Endothelial cell of umbilical vein (primary cell): Measurements from ENCODE around the gene ITGB3BP. TPM values are rescaled to one million over a fixed set of nuclear protein-coding genes. Genes with fewer than 3 reads are reported as not detected.

ENCODE experiments used
- BruUV-seq: library from RNA; stranded (reverse); fragments of 400-500 nt; replicated peaks from 2 replicates; lab custom pipeline; 2021; lab: Mats Ljungman, UMichigan
- CTCF ChIA-PET: fragments of 300-600, 350-600 bp; sonication (Branson Sonifier 250); formaldehyde crosslinking; loops from one replicate; lab custom pipeline; 2021; ENCODE audit warnings: antibody characterized with exemption, inconsistent platforms; lab: Charles Lee
- POLR2A ChIA-PET: fragments of 300-600, 350-600 bp; sonication (Branson Sonifier 250); formaldehyde crosslinking; loops from one replicate; lab custom pipeline; 2021; ENCODE audit warnings: antibody characterized with exemption, inconsistent platforms; lab: Charles Lee
- DNase-seq: peaks from one replicate; pipeline ENCODE4 v3.0.0-alpha.2; 2011; ENCODE audit warnings: low read depth, low spot score
- FAIRE-seq: peaks from 2 replicates; lab custom pipeline; 2011; peaks lifted over from hg19 to GRCh38; lab: Jason Lieb, UNC
- H2AFZ ChIP-seq: 2 replicates; pipeline ENCODE4 v1.6.0; 2012; ENCODE audit warnings: low read depth, low read length, control low read depth, inconsistent platforms
- H3K27ac ChIP-seq: 2 replicates; pipeline ENCODE4 v1.5.1; 2011; ENCODE audit warnings: low read depth, mild to moderate bottlenecking, control low read depth, low read length, moderate library complexity; ENCODE audit not compliant: insufficient read depth
- H3K27me3 ChIP-seq, 2 experiments: 2 replicates each; pipeline versions ENCODE4 v1.6.0 to v1.6.1; 2011; ENCODE audit warnings: low read length in 2 of 2, mixed read lengths in 1 of 2; ENCODE audit not compliant: control insufficient read depth in 2 of 2, insufficient read depth in 2 of 2
- H3K36me3 ChIP-seq, 2 experiments: 2 replicates in 1 of 2; 3 replicates in 1 of 2; pipeline ENCODE4 v1.5.1; 2011; ENCODE audit warnings: low read length in 2 of 2, mild to moderate bottlenecking in 1 of 2, moderate library complexity in 1 of 2; ENCODE audit not compliant: control insufficient read depth in 2 of 2, insufficient read depth in 2 of 2; ENCODE audit errors: extremely low read depth in 1 of 2
- H3K4me1 ChIP-seq: 3 replicates; pipeline ENCODE4 v1.5.1; 2011; ENCODE audit warnings: mild to moderate bottlenecking, low read length; ENCODE audit not compliant: control insufficient read depth, insufficient read depth; ENCODE audit errors: extremely low read depth
- H3K4me2 ChIP-seq: 2 replicates; pipeline ENCODE4 v1.6.1; 2011; ENCODE audit warnings: low read length, control low read depth, mixed read lengths; ENCODE audit not compliant: insufficient read depth
- H3K4me3 ChIP-seq, 3 experiments: fragments of 200-600 bp in 1 of 3; sonication (generic), shearing (Covaris generic) in 1 of 3; replicated peaks in 1 of 3; 2 replicates each; pipeline ENCODE4 v1.5.1; 2011 to 2016; ENCODE audit warnings: control low read depth in 3 of 3, low read length in 3 of 3, mild to moderate bottlenecking in 2 of 3, inconsistent platforms in 1 of 3, low read depth in 1 of 3, moderate library complexity in 1 of 3; ENCODE audit not compliant: insufficient read depth in 1 of 3
- H3K79me2 ChIP-seq: 2 replicates; pipeline ENCODE4 v1.6.0; 2012; ENCODE audit warnings: low read length, inconsistent platforms; ENCODE audit not compliant: control insufficient read depth, insufficient read depth
- H3K9ac ChIP-seq: replicated peaks from 2 replicates; pipeline ENCODE3; 2011; ENCODE audit warnings: low read length, control low read depth; ENCODE audit not compliant: insufficient read depth; ENCODE audit errors: extremely low read depth
- H3K9me1 ChIP-seq: replicated peaks from 3 replicates; pipeline ENCODE4 v1.6.0; 2011; ENCODE audit warnings: mild to moderate bottlenecking, low read length; ENCODE audit not compliant: control insufficient read depth, insufficient read depth; ENCODE audit errors: extremely low read depth
- H3K9me3 ChIP-seq: replicated peaks from 2 replicates; pipeline ENCODE4 v1.5.1; 2012; ENCODE audit warnings: low read length, inconsistent platforms; ENCODE audit not compliant: control insufficient read depth, insufficient read depth
- H4K20me1 ChIP-seq: replicated peaks from 2 replicates; pipeline ENCODE3; 2011; ENCODE audit warnings: mild to moderate bottlenecking, low read length; ENCODE audit not compliant: control insufficient read depth, insufficient read depth; ENCODE audit errors: extremely low read depth
- EZH2 ChIP-seq: IDR thresholded peaks from 2 replicates; pipeline ENCODE4 v1.6.1; 2012; ENCODE audit warnings: borderline replicate concordance, low read depth, mild to moderate bottlenecking, moderate library complexity, low read length, inconsistent platforms; ENCODE audit not compliant: severe bottlenecking
- FOS ChIP-seq: IDR thresholded peaks from 2 replicates; pipeline ENCODE4 v1.6.1; 2011; ENCODE audit warnings: mild to moderate bottlenecking, low read length, moderate library complexity, borderline replicate concordance; ENCODE audit not compliant: insufficient read depth
- GATA2 ChIP-seq: IDR thresholded peaks from 2 replicates; pipeline ENCODE4 v1.7.0; 2011; ENCODE audit warnings: low read depth, mild to moderate bottlenecking, moderate library complexity, mixed read lengths, low read length; ENCODE audit not compliant: insufficient read length, insufficient read depth
- JUN ChIP-seq: IDR thresholded peaks from 2 replicates; pipeline ENCODE4 v1.6.1; 2011; ENCODE audit warnings: borderline replicate concordance, low read depth; ENCODE audit not compliant: insufficient read length, insufficient read depth
- MYC ChIP-seq: IDR thresholded peaks from one replicate; pipeline ENCODE4 v1.6.1; 2011; ENCODE audit warnings: mild to moderate bottlenecking, low read depth, low read length
- POLR2A ChIP-seq: IDR thresholded peaks from 2 replicates; pipeline ENCODE4 v1.6.1; 2012; ENCODE audit warnings: low read depth, mild to moderate bottlenecking, control low read depth, low read length
- POLR2AphosphoS5 ChIP-seq: IDR thresholded peaks from 2 replicates; pipeline ENCODE4 v1.6.1; 2012; ENCODE audit warnings: low read depth, mild to moderate bottlenecking, control low read depth, low read length, moderate library complexity; ENCODE audit not compliant: insufficient read depth
- dilution Hi-C: fragments of 300-500 bp; cut with MboI; formaldehyde crosslinking; loops from one replicate; pipeline ENCODE4 v1.15.0; 2019; ENCODE audit warnings: low sequenced_read_pairs; ENCODE audit not compliant: extremely low pct_ligation_motif_present
- intact Hi-C: fragments of 100-400 bp; cut with micrococcal nuclease; formaldehyde crosslinking; loops from one replicate; pipeline ENCODE4 v1.10.0; 2022
- polyA plus RNA-seq, 4 experiments: library from polyadenylated mRNA; depleted of rRNA in 3 of 4; stranded (reverse) in 3 of 4; unstranded in 1 of 4; fragments of >200 nt; gene quantifications; 2 replicates each; pipeline versions ENCODE4 v1.2.1 to v1.2.3, GENCODE V29; 2011 to 2012; ENCODE audit warnings: missing spikeins in 1 of 4
- total RNA-seq: library from RNA; stranded (reverse); gene quantifications from 2 replicates; pipeline ENCODE4 v1.2.3, GENCODE V29; 2021
- TF ChIP-seq, protein P1 (sequence below), 2 donors: IDR thresholded peaks; 1 replicate in 1 of 2; 2 replicates in 1 of 2; pipeline ENCODE4 v1.5.1; 2011; ENCODE audit warnings: low read length in 2 of 2, mild to moderate bottlenecking in 2 of 2, moderate library complexity in 2 of 2, control low read depth in 1 of 2, inconsistent platforms in 1 of 2, low read depth in 1 of 2; ENCODE audit not compliant: insufficient read depth in 1 of 2; ENCODE audit errors: extremely low read depth in 1 of 2
- TF ChIP-seq, protein P2 (sequence below): IDR thresholded peaks from 2 replicates; pipeline ENCODE4 v1.6.1; 2011; ENCODE audit not compliant: insufficient read depth, insufficient read length

ITGB3BP gene
- total and polyA plus RNA-seq, 2 donors (not counting 3 experiments of a cell fraction or from before 2014, with no cell fraction given), result 5.3 to 24.4 TPM

DNA sequence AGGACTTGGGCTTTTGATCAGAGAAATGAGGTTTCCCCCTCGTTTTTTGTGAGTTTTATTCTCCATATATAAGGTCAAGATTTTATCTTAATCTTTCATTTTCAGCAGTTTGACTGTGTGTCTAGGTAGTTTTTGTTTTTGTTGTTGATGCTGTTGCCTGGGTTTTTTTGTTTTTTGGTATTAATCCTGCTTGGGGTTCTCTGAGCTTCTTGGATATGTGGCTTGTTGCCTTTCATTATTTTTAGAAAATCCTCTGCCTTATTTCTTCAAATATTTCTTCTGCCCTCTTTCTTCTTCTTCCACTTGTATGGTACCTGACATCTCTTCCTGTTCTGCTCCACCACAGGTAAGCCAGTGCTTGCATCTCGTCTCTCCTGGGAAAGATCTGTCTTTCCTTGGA is 25.3 kb upstream of the ITGB3BP start:
- intact Hi-C loops, result no loop called here
- CTCF ChIA-PET, result interaction anchor here (1.2 to 2.3 kb wide), 2 partner anchors 9 to 10 kb away, joined by 6 to 10 read pairs; no protein-coding TSS in a partner anchor

More for the DNA sequence above, 25.3 kb upstream of the ITGB3BP start:
- Histone ChIP-seq H3K79me2 (no peaks in the 10 kb centered on the region), H3K9me3 (no peaks in the 10 kb centered on the region), H3K27ac (no peak overlapping the region), H3K4me1 (no peaks in the 10 kb centered on the region), H3K4me3 (no peak overlapping the region), H3K4me2 (no peak overlapping the region), H3K9ac (no peak overlapping the region), H3K27me3 (no peaks in the 10 kb centered on the region), H4K20me1 (no peaks in the 10 kb centered on the region), H2AFZ (no peak overlapping the region), H3K9me1 (no peaks in the 10 kb centered on the region), H3K36me3 (no peaks in the 10 kb centered on the region)
- DNase-seq (no peak), FAIRE-seq (no peak)
- dilution Hi-C loops, result no loop called here
- TF ChIP-seq POLR2A, result no peak
- no peak for TF ChIP-seq JUN
- TF ChIP-seq EZH2, result no peak
- TF ChIP-seq, protein P1, sequence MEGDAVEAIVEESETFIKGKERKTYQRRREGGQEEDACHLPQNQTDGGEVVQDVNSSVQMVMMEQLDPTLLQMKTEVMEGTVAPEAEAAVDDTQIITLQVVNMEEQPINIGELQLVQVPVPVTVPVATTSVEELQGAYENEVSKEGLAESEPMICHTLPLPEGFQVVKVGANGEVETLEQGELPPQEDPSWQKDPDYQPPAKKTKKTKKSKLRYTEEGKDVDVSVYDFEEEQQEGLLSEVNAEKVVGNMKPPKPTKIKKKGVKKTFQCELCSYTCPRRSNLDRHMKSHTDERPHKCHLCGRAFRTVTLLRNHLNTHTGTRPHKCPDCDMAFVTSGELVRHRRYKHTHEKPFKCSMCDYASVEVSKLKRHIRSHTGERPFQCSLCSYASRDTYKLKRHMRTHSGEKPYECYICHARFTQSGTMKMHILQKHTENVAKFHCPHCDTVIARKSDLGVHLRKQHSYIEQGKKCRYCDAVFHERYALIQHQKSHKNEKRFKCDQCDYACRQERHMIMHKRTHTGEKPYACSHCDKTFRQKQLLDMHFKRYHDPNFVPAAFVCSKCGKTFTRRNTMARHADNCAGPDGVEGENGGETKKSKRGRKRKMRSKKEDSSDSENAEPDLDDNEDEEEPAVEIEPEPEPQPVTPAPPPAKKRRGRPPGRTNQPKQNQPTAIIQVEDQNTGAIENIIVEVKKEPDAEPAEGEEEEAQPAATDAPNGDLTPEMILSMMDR (IDR thresholded peaks at IDR 0.05; ENCODE audit: extremely low read depth in 1 of 2, insufficient read depth in 1 of 2, low read depth in 1 of 2, low read length in 2 of 2), result no peak
- no peak for TF ChIP-seq FOS
- no peak for TF ChIP-seq GATA2
- TF ChIP-seq, protein P2, sequence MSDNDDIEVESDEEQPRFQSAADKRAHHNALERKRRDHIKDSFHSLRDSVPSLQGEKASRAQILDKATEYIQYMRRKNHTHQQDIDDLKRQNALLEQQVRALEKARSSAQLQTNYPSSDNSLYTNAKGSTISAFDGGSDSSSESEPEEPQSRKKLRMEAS, result no peak
- no peak for TF ChIP-seq MYC
- TF ChIP-seq POLR2AphosphoS5, result no peak
- POLR2A ChIA-PET, result no interaction called here
- no TSS peak for BruUV-seq
